Activated CD8-positive, alpha-beta memory T cell treated with anti-CD3 and anti-CD28 coated beads, Interleukin-2, amount 50 U/mL, for 1 hour (primary cell): ENCODE measurements around the gene OR5AU1.

Experiments
- DNase-seq: peaks from one replicate; pipeline ENCODE4 v3.0.0-alpha.2; 2020; ENCODE audit errors: extremely low read depth

The OR5AU1 gene

DNA sequence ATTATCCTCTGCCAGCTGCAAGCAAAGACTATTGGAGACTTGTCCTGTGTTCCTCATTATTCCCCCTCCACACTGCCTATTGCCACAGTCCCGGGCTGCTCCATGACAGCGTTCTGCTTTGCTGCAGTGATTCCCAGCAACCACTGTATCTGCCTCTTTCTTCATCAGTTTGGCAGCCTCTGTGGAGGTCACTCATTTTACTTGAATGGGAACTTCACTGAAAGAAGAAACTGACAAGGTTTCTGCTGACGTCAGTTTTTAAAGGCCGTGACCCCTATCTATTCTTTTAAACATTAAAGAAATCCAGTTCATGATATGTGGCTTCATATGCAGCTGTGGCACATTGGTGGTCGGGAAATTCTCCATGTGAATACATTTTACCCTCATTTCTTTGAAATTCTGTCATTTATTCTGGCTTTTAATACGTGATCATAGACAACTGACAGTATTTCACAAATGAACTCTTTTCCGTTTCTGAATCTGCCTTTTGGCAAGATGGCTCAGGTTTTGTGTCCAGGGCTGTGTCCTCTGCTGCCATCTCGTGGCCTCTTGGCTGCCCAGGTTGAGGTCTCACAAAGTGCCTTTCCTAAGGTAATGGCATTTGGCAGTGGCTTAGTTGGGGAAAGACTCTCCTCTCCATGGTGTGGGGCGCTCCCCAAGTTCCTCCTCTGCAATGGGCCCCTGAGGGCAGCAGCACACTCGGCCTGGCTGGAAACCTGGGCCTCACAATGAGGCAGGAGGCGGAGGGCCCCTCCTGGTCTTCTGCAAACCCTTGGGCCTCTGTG lies 49.2 kb downstream of the OR5AU1 start:
- no peak for DNase-seq

DNA sequence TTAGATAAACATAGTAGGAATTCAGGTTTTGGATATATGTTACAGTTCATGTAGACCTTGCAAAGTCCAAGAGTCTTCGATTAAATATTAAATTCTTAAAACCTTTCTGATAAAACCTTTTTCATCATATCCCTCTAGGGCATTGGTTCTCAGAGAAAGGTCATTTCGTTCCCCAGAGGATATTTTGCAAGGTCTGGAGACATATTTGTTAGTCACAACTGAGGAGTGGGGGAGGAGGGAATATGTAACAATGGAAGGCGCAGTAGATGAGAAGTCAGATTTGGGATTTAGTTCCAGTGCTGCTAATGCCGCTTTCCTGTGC lies 49.7 kb downstream of the OR5AU1 start:
- DNase-seq = no peak

GRCh38 chr14:21105095-21105494 lies 50.8 kb downstream of the OR5AU1 start:
- DNase-seq = no peak
